NCI-H1105 (cell line): ENCODE results near the gene OPN5.

Experiments used
- DNase-seq: peaks from one replicate; lab custom pipeline; 2025; lab: John Stamatoyannopoulos, UW

The OPN5 gene

GRCh38 chr6:47788498-47788884 lies 6.7 kb downstream of the OPN5 start:
- DNase-seq, result peak; percentile 5

- DNase-seq, result no peak
These were observed 7.7 kb downstream of the OPN5 start for GRCh38 chr6:47789553-47789952.

DNA sequence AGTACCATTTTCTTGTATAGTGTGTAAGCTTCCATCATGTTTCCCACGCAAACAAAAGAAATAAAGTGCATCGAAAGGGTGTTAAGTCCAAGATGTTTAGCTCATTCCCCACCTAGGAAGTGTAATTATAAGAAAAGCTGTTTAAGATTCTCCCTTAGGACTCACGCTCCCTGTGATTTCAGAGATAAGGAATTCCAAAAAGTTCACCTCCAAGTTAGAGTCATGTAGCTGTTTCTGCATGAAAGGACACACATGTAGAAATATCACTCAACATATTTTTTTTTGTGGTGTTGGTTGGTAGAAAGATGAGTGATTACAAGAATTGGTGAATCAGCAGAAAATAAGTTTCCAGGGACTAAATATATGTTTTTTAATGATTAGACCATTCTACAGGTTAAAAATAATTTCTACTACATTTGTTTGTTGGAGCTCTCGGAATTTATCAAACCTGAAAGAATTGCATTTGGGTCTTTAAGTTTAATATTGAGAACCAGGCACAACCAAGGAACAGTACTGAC lies 10.4 kb downstream of the OPN5 start:
- DNase-seq, result no peak

DNA sequence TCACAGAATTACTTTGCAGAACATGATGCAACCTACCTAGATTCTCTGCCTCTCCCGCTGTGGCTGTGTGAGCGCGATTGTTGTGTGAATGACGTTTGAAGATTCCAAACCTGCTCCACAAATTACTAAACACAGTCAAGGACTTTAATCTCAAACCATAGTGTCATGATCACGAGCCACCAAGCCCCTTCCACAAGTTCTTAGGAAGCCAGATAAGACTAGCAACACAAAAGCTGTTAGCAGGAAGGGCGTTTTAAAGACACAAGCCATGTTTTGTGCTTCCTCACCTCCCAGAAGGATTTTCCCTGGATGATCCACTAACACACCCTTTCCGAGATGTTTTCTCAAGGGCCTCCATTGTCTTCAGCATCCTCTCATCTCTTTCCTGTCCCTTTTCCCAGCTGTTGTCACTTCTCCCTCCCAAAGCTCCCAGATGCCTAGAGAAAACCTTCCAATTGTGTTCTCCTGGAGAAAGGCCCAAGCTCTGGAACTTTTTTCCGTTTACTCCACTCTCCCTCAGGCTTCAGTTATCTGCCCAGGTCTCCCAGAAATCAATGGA lies 12.8 kb downstream of the OPN5 start:
- DNase-seq, result no peak

- DNase-seq, result no peak
These were observed 20.2 kb downstream of the OPN5 start for GRCh38 chr6:47801984-47802383.

- no peak for DNase-seq
These were observed 23.0 kb downstream of the OPN5 start for GRCh38 chr6:47804821-47805220.

GRCh38 chr6:47809873-47810272 lies 28.0 kb downstream of the OPN5 start:
- DNase-seq, result no peak

- no peak for DNase-seq
These were observed 29.1 kb downstream of the OPN5 start for GRCh38 chr6:47810885-47811284.

DNA sequence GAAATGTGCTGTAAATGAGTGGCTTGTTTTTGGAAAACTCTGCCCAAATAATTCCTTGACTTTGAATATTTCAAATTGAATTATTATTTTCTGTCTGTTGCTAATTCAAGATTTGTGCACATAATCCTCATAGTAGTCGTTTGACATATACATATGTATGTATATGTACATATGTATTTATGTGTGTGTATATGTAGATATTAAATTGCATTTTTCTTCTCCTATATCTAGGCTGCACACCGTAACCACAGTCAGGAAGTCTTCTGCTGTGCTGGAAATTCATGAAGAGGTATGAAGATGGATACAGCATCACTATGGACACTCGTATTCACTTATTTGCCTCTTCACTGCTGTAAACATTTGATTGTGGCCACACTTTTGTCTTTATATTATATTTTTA lies 29.6 kb downstream of the OPN5 start:
- no peak for DNase-seq

GRCh38 chr6:47817749-47818148 lies 35.9 kb downstream of the OPN5 start:
- DNase-seq, result no peak

DNA sequence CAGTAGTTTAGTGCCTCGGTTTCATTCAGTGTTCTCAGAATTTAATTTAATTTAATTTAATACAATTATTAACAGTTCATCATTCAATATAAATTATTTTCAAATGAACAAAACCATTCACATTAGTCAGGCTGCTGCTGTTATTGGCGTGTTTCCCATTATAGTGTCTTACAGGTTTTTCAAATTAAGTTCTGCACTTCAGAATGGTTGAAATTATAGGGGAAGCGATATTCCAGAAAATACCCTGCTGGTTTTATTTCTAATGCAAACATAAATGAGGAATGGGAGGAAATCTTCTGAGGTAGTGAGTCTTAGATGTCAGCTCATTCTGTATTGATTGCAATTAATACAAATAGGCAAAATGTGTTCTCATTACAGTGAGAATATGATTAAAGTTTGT lies 37.6 kb downstream of the OPN5 start:
- DNase-seq, result no peak

DNA sequence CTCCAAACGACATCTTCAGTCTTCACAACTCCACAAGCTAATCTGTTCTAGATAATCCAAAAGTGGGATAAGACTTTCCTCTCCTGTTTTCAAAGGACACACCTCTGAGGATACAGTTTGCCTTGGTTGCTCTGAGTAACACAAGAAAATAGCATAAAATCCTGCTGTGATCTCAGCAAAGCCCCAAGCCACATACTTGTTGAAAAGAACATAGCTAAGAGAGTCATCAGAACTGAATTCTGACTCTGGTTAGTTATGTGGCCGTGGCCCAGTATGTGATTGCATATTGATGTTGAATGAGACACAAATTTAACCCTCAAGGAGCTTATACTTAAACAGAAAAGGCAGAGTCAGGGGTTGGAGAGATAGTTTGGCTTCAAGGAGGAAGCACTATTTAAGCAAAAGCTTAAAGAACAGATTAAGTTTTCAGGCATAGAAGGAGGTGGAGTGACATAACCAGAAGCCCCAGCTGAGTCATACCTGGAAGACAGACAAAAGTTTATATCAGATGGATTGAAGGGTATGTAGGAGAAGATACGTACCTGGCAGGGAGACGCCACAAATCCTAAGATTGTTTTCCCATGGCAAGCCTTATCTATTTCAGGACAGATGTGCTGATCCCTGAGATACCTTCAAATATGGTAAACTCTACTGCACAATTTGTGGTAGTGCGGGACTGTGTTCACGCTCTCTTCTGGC lies 41.2 kb downstream of the OPN5 start:
- DNase-seq, result no peak

DNA sequence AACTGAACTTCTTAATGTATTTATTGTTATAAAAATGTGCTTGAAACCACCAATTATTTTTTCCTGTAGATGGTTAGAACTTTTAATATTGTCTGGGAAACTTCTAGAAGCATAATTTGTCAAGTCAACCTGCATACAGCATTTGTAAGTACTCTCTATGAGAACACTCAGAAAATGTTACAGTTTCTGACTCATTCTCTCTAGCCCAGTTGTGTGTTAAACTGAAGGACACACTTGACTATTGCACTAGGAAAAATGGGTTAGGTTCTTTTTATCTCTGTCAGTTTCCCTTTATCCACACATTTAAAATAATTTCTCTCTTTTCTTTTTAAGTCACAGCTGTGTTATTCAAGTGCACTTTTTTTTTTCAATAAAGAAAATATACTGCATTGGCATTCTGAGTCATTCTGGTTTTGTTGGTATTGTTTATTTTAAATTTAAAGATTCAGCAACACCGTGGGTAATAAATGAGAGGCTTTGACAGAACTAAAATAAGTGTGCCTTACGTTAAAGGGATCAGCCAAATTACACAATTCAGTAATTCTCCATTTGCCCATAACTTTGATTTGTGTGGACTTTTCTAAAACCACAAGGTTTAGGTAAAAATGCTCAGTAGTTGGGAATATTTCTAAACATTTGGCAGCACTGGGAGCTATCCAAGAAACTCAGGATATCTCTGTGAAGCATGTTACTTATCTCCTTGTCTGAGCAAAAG lies 50.7 kb downstream of the OPN5 start:
- DNase-seq, result no peak

- DNase-seq, result no peak
These were observed 52.4 kb downstream of the OPN5 start for GRCh38 chr6:47834196-47834595.

GRCh38 chr6:47836046-47836445 lies 54.2 kb downstream of the OPN5 start:
- DNase-seq, result no peak

GRCh38 chr6:47836639-47837038 lies 54.8 kb downstream of the OPN5 start:
- DNase-seq, result no peak

DNA sequence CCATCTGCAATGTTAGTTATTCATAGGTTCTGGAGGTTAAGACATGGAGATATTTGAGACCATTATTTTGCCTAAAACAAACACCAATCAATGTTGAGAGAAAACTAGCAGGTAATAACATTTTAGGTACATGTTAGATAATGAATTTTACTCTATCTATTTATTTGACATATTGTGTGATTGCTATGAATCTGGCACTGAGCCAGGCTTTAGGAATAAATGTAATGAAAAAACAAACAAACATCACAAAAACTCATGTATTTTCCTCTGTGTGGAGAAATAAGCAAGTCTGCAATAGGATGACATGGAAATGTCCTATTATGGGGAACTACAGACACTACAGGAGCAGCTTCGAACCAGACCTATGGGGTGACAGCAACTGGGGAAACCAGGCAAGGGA lies 57.8 kb downstream of the OPN5 start:
- no peak for DNase-seq

- DNase-seq, result no peak
These were observed 63.0 kb downstream of the OPN5 start for GRCh38 chr6:47844881-47845280.

- no peak for DNase-seq
These were observed 64.9 kb downstream of the OPN5 start for GRCh38 chr6:47846752-47847151.

DNA sequence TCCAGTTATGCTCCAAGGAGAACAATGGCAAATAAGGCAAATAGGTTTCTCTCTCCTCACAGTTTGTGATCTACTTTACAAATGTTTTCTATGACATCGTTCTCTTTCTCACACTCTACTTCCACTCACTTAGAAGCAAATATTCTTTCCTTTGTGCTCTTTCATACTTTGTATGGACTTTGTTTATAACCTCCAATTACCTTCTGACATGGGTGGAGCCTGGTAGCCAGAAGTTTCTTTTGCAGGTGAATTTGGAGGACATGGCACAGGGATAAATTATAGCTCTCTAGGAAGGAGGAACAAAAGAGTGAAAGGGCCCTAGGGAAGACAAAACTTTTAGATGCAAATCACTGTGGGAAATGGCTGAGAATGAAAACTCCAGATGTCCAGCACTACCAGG lies 69.3 kb downstream of the OPN5 start:
- DNase-seq, result no peak

- no peak for DNase-seq
These were observed 70.9 kb downstream of the OPN5 start for GRCh38 chr6:47852727-47853126.

- DNase-seq, result no peak
These were observed 71.9 kb downstream of the OPN5 start for GRCh38 chr6:47853766-47854165.

- DNase-seq, result no peak
These were observed 73.1 kb downstream of the OPN5 start for GRCh38 chr6:47854971-47855370.
